Body of pancreas (tissue), 4 donors: ENCODE measurements around the gene ZBTB22. TPM values are rescaled to one million over a fixed set of nuclear protein-coding genes. Genes with fewer than 3 reads are reported as not detected.
A peak's percentile ranks its signal among the peaks of the same experiment; 100 is the strongest.
"Not testable (repeated sequence)": the region's sequence is repeated elsewhere in the genome, so short reads cannot be mapped to it uniquely, and the experiment has no call there.

Experiments used
- ATAC-seq: fragments of 150-250 bp; one replicate; pipeline ENCODE4 v1.9.1; 2016
- DNase-seq, 4 donors: peaks; one replicate each; pipeline ENCODE4 v3.0.0-alpha.2; 2019
- H3K27ac ChIP-seq, 4 donors: fragments of 200-600 bp; sonication (generic); 1 replicate in 3 of 4; 2 replicates in 1 of 4; pipeline versions ENCODE4 v1.5.1 to v1.6.1; 2016 to 2019; ENCODE audit warnings: mild to moderate bottlenecking in 1 of 4, mixed read lengths in 1 of 4, moderate library complexity in 1 of 4
- H3K27me3 ChIP-seq, 2 donors: fragments of 200-600 bp; sonication (generic); one replicate each; pipeline ENCODE4 v1.6.0; 2016; ENCODE audit warnings: mild to moderate bottlenecking in 1 of 2
- H3K36me3 ChIP-seq, 2 donors: fragments of 200-600 bp; sonication (generic); replicated peaks in 1 of 2; 2 replicates each; pipeline ENCODE4 v1.5.1; 2016; ENCODE audit warnings: low read depth in 2 of 2; ENCODE audit not compliant: insufficient read depth in 1 of 2
- H3K4me1 ChIP-seq: fragments of 200-600 bp; sonication (generic); one replicate; pipeline ENCODE4 v1.6.0; 2016
- H3K4me3 ChIP-seq, 2 donors: fragments of 200-600 bp; sonication (generic); 1 replicate in 1 of 2; 2 replicates in 1 of 2; pipeline ENCODE4 v1.5.1; 2016 to 2019
- H3K9me3 ChIP-seq, 3 donors: fragments of 200-600 bp; sonication (generic); 1 replicate in 2 of 3; 2 replicates in 1 of 3; pipeline ENCODE4 v1.5.1; 2016
- POLR2A ChIP-seq, 3 donors: fragments of 450-650 bp; IDR thresholded peaks; one replicate each; pipeline ENCODE4 v1.6.1; 2016; ENCODE audit warnings: antibody characterized with exemption in 3 of 3, mild to moderate bottlenecking in 2 of 3
- WGBS, 2 donors: methylation state at CpG; one replicate each; pipeline ENCODE4 v1.1.5; 2017; 5-methylcytosine and 5-hydroxymethylcytosine counted together
- intact Hi-C: fragments of 100-400 bp; cut with DNase I; formaldehyde crosslinking; loops from one replicate; pipeline ENCODE4 v1.15.1; 2023
- total RNA-seq, 2 donors: library from RNA; depleted of rRNA; stranded (reverse); fragments of >200 nt; gene quantifications; one replicate each; pipeline ENCODE4 v1.1.0, GENCODE V29; 2016
- TF ChIP-seq, protein P1 (sequence below), 7 experiments: fragments of 450-650 bp in 4 of 7; fragments of 200-600 bp in 3 of 7; sonication (generic) in 3 of 7; IDR thresholded peaks; one replicate each; pipeline ENCODE4 v1.5.1; 2016 to 2019; ENCODE audit warnings: antibody characterized with exemption in 7 of 7

Gene ZBTB22, protein sequence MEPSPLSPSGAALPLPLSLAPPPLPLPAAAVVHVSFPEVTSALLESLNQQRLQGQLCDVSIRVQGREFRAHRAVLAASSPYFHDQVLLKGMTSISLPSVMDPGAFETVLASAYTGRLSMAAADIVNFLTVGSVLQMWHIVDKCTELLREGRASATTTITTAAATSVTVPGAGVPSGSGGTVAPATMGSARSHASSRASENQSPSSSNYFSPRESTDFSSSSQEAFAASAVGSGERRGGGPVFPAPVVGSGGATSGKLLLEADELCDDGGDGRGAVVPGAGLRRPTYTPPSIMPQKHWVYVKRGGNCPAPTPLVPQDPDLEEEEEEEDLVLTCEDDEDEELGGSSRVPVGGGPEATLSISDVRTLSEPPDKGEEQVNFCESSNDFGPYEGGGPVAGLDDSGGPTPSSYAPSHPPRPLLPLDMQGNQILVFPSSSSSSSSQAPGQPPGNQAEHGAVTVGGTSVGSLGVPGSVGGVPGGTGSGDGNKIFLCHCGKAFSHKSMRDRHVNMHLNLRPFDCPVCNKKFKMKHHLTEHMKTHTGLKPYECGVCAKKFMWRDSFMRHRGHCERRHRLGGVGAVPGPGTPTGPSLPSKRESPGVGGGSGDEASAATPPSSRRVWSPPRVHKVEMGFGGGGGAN
- 10 to 100 TPM; 12.7 to 14.8 TPM for total RNA-seq

DNA sequence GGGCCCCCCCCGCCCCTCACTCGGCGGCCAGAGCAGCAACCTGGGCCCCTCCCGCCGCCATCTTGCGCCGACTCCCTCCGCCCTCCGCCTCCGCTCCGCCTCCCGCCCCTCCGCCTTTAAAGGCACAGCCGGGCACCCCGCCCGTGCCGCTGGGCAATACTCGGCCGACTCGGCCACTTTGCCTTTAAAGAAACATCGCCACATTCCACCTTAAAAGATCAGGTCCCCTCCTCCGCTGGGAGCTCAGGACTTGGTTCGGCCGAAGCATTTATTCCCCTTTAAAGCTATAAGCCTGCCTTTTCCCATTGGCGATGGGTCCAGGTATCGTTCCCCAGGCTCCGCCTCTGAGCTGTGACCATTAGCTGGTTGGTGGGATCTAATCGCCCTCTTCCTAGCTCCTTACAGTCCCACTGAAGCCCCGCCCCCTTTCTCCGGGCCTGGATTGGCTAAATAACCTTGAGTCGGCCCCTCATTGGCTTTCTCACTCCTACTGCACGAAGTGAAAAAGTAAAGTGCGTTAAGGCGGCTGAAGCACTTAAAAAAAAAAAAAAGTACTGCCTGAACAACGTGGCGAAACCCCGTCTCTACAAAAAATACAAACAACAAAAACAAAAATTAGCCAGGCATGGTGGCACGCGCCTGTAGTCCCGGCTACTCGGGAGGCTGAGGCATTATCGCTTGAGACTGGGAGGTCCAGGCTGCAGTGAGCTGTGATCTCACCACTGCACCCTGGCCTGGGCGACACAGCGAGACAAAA lies at the start of gene ZBTB22:
Gene ZBTB22, minus strand, starts transcription at position 76 of the 757 bp plus-strand sequence. CDS start 828 bp downstream, outside the sequence.
- intact Hi-C loops = no loop called here
- peaks cover 63% of the 10 kb centered on the region for H3K4me1 ChIP-seq
- DNase-seq (peak; percentile 100), ATAC-seq (peak; percentile 84)
- H3K36me3 ChIP-seq = peaks cover 3 to 4% of the 10 kb centered on the region in 2 donors
- 1 to 3% methylated on average over 34 to 37 of the region's 44 CpGs for WGBS, 2 donors
- peak within 1 kb of the TSS; percentile 76 to 86 (median 81) for H3K27ac ChIP-seq
- TF ChIP-seq, protein P1, sequence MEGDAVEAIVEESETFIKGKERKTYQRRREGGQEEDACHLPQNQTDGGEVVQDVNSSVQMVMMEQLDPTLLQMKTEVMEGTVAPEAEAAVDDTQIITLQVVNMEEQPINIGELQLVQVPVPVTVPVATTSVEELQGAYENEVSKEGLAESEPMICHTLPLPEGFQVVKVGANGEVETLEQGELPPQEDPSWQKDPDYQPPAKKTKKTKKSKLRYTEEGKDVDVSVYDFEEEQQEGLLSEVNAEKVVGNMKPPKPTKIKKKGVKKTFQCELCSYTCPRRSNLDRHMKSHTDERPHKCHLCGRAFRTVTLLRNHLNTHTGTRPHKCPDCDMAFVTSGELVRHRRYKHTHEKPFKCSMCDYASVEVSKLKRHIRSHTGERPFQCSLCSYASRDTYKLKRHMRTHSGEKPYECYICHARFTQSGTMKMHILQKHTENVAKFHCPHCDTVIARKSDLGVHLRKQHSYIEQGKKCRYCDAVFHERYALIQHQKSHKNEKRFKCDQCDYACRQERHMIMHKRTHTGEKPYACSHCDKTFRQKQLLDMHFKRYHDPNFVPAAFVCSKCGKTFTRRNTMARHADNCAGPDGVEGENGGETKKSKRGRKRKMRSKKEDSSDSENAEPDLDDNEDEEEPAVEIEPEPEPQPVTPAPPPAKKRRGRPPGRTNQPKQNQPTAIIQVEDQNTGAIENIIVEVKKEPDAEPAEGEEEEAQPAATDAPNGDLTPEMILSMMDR (IDR thresholded peaks at IDR 0.05) = peak in 1 of 7 experiments; percentile 19
- peak in 2 of 3 donors; percentile 41 to 44 for TF ChIP-seq POLR2A (IDR thresholded peaks at IDR 0.05)
- H3K27me3 ChIP-seq = no peaks in the 10 kb centered on the region
- H3K9me3 ChIP-seq = no peaks in the 10 kb centered on the region
- H3K4me3 ChIP-seq = peak within 1 kb of the TSS; percentile 8 to 67

DNA sequence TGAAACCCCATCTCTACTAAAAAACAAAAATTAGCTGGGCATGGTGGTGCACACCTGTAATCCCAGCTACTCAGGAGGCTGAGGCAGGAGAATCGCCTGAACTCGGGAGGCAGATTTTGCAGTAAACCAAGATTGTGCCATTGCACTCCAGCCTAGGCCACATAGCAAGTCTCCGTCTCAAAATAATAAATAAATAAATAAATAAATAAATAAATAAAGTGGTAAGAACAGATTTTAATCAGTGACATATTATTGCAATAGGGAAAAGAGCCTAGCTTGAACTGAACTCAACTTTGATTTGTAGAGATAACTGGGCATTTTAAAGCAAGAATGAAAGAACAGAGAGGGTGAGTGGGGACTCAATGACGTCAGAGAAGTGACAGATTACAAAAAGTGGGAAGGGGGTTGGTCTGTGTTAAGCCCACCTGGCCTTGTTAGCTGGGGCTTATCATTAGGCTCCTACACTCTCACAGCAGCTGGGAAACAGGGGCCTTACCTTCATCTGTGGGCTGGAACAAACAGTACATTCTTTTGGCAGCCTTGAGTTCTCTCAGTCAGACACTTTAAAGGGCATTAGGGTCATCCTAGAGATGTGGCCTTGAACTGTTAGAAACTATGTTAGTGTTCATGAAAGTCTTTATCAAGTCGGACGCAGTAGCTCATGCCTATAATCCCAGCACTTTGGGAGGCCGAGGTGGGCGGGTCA lies 49.6 kb upstream of the ZBTB22 start:
- no peak for ATAC-seq
- no peaks in the 10 kb centered on the region for H3K36me3 ChIP-seq
- H3K27me3 ChIP-seq = no peaks in the 10 kb centered on the region

DNA sequence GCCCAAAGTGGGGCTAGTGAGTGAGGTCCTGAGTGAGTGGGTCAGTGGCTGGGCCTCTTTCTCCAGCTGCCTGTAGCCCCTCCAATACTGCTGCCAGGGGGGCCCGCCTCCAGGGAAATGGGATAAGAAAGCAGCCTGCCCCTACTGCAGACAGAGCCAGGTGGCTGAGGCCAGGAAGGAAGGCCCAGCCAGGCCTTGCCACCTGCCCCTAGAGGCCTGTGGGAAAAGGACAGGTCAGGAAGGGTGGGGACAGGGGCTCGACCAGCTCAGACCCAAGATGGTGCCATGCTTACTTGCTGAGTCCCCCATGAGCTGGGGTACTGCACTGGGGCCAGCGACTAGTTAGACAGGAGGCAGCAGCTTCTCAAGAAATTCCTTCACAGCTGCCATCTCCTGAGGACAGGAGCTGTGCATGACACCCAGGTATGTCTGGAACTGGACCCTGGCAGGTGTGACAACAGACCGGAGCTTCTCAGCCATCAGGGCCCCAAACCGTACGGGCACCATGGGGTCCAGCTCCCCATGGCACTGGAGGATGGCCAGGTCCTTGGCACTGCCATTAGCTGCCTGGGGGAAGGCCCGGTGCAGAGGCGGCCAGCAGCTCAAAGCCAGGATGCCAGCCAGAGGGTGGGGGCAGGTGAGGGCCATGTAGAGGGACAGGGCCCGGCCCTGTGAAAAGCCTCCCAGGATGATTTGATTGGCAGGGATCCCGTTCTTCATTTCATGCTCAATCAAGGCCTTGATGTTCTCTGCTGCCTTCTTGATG lies 47.8 kb upstream of the ZBTB22 start:
- H3K27me3 ChIP-seq, H3K27ac ChIP-seq, H3K4me1 ChIP-seq, H3K36me3 ChIP-seq, H3K4me3 ChIP-seq, ATAC-seq, DNase-seq, H3K9me3 ChIP-seq, intact Hi-C loops: not testable (repeated sequence)
- 77% methylated on average over 9 of the region's 10 CpGs; no CpG with 5 or more reads in 1 of the 2 donors for WGBS, 2 donors

More for the DNA sequence above, 49.6 kb upstream of the ZBTB22 start:
- Histone ChIP-seq H3K4me1 (no peaks in the 10 kb centered on the region), H3K9me3 (no peaks in the 10 kb centered on the region), H3K4me3 (no peak overlapping the region), H3K27ac (no peak overlapping the region)
- 71 to 75% methylated on average over 8 of the region's 8 CpGs for WGBS, 2 donors
- intact Hi-C loops = no loop called here
- TF ChIP-seq POLR2A (IDR thresholded peaks at IDR 0.05) = no peak
- TF ChIP-seq, protein P1 (IDR thresholded peaks at IDR 0.05) = no peak
- no peak for DNase-seq

DNA sequence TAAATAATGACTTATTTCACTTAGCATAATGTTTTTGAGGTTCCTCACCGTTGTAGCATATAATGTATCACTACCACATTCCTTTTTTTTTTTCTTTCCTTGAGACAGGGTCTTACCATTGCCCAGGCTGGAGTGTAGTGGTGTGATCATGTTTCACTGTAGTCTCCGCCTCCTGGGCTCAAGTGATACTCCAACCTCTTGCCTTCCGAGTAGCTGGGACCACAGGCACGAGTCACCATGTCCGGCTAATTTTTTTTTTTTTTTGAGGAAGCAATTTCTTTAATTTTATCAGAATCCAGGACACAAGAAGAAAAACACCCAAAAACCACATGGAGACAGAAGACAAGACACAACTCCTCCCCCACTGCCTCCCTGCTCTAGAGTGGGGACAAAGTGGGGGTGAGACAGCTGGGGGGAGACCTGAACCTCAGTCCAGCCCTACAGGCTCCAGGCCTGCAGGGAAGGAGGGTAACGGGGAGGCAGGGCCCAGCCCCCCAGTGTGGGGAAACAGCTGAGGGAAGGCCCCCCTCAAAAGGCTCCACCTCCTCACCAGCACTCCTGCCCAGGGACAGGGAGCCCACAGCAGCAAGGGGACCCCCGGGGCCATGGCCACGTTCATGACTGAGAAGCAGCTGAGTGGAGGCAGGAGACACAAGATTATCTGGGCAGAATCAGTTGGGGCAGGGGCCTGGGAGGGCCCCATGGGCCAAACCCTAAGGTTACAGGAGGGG lies 47.1 kb upstream of the ZBTB22 start:
- intact Hi-C loops, ATAC-seq: not testable (repeated sequence)
- 34 to 35% methylated on average over 6 to 7 of the region's 8 CpGs for whole genome bisulfite sequencing, 2 donors

DNA sequence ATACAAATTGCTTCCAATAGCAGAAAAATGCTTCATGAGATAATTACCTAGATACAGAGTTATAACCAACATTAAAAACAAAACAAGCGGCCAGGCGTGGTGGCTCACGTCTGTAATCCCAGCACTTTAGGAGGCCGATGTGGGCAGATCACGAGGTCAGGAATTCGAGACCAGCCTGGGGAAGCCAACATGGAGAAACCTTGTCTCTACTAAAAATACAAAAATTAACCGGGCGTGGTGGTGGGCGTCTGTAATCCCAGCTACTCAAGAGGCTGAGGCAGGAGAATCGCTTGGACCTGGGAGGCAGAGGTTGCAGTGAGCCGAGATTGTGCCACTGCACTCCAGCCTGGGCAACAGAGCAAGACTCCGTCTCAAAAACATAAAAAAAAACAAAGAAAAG lies 45.9 kb upstream of the ZBTB22 start:
- DNase-seq, ATAC-seq, intact Hi-C loops, H3K27me3 ChIP-seq, H3K4me1 ChIP-seq, H3K36me3 ChIP-seq, H3K4me3 ChIP-seq, H3K9me3 ChIP-seq, H3K27ac ChIP-seq: not testable (repeated sequence)
- WGBS, 2 donors = 76 to 85% methylated on average over 12 of the region's 12 CpGs

More for the DNA sequence above, 47.1 kb upstream of the ZBTB22 start:
- H3K9me3 ChIP-seq, H3K4me3 ChIP-seq, DNase-seq, H3K36me3 ChIP-seq, H3K4me1 ChIP-seq, H3K27ac ChIP-seq, H3K27me3 ChIP-seq: not testable (repeated sequence)
